GM23338 (cell line): ENCODE results near the gene CCS.
"Not testable (repeated sequence)": the region's sequence is repeated elsewhere in the genome, so short reads cannot be mapped to it uniquely, and the experiment has no call there.

Experiments used
- CREB1 ChIP-seq: fragments of 250-450 bp; sonication (Bioruptor Pico); IDR thresholded peaks from 2 replicates; pipeline ENCODE4 v1.5.0; 2020; ENCODE audit warnings: low read depth, mild to moderate bottlenecking, moderate library complexity
- EZH2 ChIP-seq: fragments of 200-600 bp; sonication (generic); IDR thresholded peaks from one replicate; pipeline ENCODE4 v1.8.0; 2017; ENCODE audit warnings: antibody characterized with exemption, mild to moderate bottlenecking, low read depth; ENCODE audit not compliant: unreplicated experiment
- EZH2phosphoT487 ChIP-seq: fragments of 200-600 bp; sonication (generic); IDR thresholded peaks from one replicate; pipeline ENCODE4 v1.8.1; 2018; ENCODE audit warnings: antibody characterized with exemption; ENCODE audit not compliant: unreplicated experiment
- JUNB ChIP-seq: IDR thresholded peaks from one replicate; pipeline ENCODE4 v1.6.1; 2016; ENCODE audit warnings: antibody characterized with exemption; ENCODE audit not compliant: unreplicated experiment
- NANOG ChIP-seq: IDR thresholded peaks from 2 replicates; pipeline ENCODE4 v1.6.1; 2016; ENCODE audit warnings: antibody characterized with exemption, borderline replicate concordance
- POLR2AphosphoS5 ChIP-seq: IDR thresholded peaks from 2 replicates; pipeline ENCODE4 v1.6.1; 2016; ENCODE audit warnings: antibody characterized with exemption, low read depth
- REST ChIP-seq: IDR thresholded peaks from one replicate; pipeline ENCODE4 v1.6.1; 2018; ENCODE audit warnings: antibody characterized with exemption; ENCODE audit not compliant: unreplicated experiment
- ZNF331 ChIP-seq: fragments of 250-450 bp; sonication (Bioruptor Pico); IDR thresholded peaks from 2 replicates; pipeline ENCODE4 v1.5.0; 2020; ENCODE audit warnings: low read depth, mild to moderate bottlenecking, moderate library complexity
- TF ChIP-seq, protein P1 (sequence below), 2 experiments: fragments of 200-600 bp in 1 of 2; sonication (generic) in 1 of 2; conservative IDR thresholded peaks; 2 replicates each; pipeline versions ENCODE4 v1.5.1 to v1.6.1; 2016 to 2017; ENCODE audit warnings: antibody characterized with exemption in 2 of 2, low read depth in 2 of 2, mild to moderate bottlenecking in 2 of 2, moderate library complexity in 1 of 2
- TF ChIP-seq, protein P2 (sequence below): IDR thresholded peaks from 2 replicates; pipeline ENCODE4 v1.6.1; 2016; ENCODE audit warnings: antibody characterized with exemption

DNA sequence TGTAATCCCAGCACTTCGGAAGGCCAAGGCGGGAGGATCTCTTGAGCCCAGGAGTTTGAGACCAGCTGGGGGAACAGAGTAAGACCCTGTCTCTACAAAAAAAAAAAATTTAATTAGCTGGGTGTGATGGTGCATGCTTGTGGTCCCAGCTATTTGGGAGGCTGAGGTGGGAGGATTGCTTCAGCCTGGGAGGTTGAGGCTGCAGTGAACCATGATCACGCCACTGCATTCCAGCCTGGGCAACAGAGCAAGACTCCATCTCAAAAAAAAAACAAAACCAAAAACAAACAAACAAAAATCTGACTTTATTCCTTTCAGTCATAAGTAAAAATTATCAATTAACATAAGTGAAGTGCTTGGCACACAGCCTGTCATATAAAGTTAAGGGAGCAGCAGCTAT, 13.6 kb downstream of the CCS start:
- TF ChIP-seq, protein P1, sequence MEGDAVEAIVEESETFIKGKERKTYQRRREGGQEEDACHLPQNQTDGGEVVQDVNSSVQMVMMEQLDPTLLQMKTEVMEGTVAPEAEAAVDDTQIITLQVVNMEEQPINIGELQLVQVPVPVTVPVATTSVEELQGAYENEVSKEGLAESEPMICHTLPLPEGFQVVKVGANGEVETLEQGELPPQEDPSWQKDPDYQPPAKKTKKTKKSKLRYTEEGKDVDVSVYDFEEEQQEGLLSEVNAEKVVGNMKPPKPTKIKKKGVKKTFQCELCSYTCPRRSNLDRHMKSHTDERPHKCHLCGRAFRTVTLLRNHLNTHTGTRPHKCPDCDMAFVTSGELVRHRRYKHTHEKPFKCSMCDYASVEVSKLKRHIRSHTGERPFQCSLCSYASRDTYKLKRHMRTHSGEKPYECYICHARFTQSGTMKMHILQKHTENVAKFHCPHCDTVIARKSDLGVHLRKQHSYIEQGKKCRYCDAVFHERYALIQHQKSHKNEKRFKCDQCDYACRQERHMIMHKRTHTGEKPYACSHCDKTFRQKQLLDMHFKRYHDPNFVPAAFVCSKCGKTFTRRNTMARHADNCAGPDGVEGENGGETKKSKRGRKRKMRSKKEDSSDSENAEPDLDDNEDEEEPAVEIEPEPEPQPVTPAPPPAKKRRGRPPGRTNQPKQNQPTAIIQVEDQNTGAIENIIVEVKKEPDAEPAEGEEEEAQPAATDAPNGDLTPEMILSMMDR (conservative IDR thresholded peaks at IDR 0.05; ENCODE audit: low read depth in 2 of 2), result not testable (repeated sequence)
- TF ChIP-seq EZH2phosphoT487; EZH2; ZNF331 (CRISPR knock-in tag); POLR2AphosphoS5; REST; CREB1 (CRISPR knock-in tag); NANOG; JUNB: not testable (repeated sequence)
- TF ChIP-seq, protein P2, sequence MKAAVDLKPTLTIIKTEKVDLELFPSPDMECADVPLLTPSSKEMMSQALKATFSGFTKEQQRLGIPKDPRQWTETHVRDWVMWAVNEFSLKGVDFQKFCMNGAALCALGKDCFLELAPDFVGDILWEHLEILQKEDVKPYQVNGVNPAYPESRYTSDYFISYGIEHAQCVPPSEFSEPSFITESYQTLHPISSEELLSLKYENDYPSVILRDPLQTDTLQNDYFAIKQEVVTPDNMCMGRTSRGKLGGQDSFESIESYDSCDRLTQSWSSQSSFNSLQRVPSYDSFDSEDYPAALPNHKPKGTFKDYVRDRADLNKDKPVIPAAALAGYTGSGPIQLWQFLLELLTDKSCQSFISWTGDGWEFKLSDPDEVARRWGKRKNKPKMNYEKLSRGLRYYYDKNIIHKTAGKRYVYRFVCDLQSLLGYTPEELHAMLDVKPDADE, result not testable (repeated sequence)
